ENCODE results near the gene HNRNPUL1.

DNA sequence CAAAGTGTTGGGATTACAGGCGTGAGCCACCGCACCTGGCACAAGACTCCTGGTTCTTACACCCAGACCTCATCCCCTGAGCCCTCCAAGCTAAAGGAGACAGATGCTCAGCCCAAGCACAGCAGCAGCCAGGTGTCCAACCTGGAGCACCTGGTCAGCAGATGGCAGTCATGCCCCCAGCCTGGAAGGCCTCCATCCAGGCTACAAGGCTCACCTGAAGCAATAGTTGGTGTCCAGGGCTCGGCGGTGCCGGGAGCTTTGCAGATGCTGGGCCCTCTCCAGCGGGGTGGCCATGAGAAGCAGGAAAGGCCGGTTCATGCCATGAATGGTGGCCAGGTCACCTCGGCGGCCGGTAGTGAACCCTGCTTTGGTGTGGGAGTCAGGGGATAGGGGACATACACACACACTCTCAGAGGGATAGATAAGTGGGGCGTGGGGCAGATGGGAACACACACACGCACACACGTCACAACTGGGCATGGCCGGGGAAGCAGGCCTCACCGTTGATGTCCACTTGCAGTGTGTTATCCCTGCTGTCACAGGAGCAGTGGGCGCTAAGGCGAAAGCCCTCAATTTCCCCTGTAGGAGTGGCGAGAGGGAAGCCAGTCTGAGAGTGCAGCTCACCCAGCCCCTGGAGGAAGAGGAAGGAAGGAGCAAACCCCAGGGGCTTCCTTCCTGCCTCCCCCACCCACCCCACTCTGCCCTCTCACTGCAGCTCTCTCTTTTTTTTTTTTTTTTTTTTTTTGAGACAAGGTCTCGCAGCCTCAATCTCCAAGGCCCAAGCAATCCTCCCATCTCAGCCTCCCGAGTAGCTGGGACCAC is 77.7 kb downstream of the HNRNPUL1 start:
- TF ChIP-seq POLR2AphosphoS5 (IDR thresholded peaks at IDR 0.05; ENCODE audit: insufficient read depth in 1 of 2, low read depth in 1 of 2) (no peak), POLR2A (IDR thresholded peaks at IDR 0.05) (no peak)
- TF ChIP-seq, protein P1, sequence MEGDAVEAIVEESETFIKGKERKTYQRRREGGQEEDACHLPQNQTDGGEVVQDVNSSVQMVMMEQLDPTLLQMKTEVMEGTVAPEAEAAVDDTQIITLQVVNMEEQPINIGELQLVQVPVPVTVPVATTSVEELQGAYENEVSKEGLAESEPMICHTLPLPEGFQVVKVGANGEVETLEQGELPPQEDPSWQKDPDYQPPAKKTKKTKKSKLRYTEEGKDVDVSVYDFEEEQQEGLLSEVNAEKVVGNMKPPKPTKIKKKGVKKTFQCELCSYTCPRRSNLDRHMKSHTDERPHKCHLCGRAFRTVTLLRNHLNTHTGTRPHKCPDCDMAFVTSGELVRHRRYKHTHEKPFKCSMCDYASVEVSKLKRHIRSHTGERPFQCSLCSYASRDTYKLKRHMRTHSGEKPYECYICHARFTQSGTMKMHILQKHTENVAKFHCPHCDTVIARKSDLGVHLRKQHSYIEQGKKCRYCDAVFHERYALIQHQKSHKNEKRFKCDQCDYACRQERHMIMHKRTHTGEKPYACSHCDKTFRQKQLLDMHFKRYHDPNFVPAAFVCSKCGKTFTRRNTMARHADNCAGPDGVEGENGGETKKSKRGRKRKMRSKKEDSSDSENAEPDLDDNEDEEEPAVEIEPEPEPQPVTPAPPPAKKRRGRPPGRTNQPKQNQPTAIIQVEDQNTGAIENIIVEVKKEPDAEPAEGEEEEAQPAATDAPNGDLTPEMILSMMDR (IDR thresholded peaks at IDR 0.05) = no peak

Data from vagina (tissue), 2 donors.